ENCODE results near the gene TIMP4. TPM values are rescaled to one million over a fixed set of nuclear protein-coding genes. Genes with fewer than 3 reads are reported as not detected.
A peak's percentile ranks its signal among the peaks of the same experiment; 100 is the strongest.

TIMP4 gene
- total RNA-seq, result not detected

- no peak for DNase-seq
- CTCF ChIA-PET, result no interaction called here
- Mint-ChIP-seq H3K4me1 (no peaks in the 10 kb centered on the region), H3K27me3 (peaks cover 19% of the 10 kb centered on the region), H3K4me3 (no peak within 1 kb of the TSS), H3K36me3 (ENCODE audit: low read depth) (no peaks in the 10 kb centered on the region), H3K27ac (no peak within 1 kb of the TSS), H3K9me3 (no peaks in the 10 kb centered on the region)
- POLR2A ChIA-PET, result no interaction called here
Measured at GRCh38 chr3:12158387-12159226, at the start of gene TIMP4. Gene TIMP4, minus strand, starts transcription at chr3:12158912. Its CDS starts 72 bp downstream, at chr3:12158840.

GRCh38 chr3:12205171-12205570 is 46.5 kb upstream of the TIMP4 start:
- Mint-ChIP-seq H3K36me3 (ENCODE audit: low read depth) (no peaks in the 10 kb centered on the region), H3K9me3 (no peaks in the 10 kb centered on the region), H3K27me3 (peaks cover 24% of the 10 kb centered on the region), H3K4me3 (no peak overlapping the region), H3K4me1 (no peaks in the 10 kb centered on the region), H3K27ac (no peak overlapping the region)
- ChIA-PET CTCF (no interaction called here), POLR2A (no interaction called here)
- no peak for DNase-seq

- DNase-seq, result no peak
- POLR2A ChIA-PET, result no interaction called here
- H3K4me1 Mint-ChIP-seq, result peaks cover 9% of the 10 kb centered on the region
Measured at GRCh38 chr3:12201813-12202212, 43.1 kb upstream of the TIMP4 start.

GRCh38 chr3:12198301-12198700 is 39.6 kb upstream of the TIMP4 start:
- H3K9me3 Mint-ChIP-seq, result no peaks in the 10 kb centered on the region
- H3K4me1 Mint-ChIP-seq, result peaks cover 35% of the 10 kb centered on the region
- H3K27me3 Mint-ChIP-seq, result peaks cover 9% of the 10 kb centered on the region
- CTCF ChIA-PET, result no interaction called here
- no peak for DNase-seq
- H3K36me3 Mint-ChIP-seq (ENCODE audit: low read depth), result no peaks in the 10 kb centered on the region
- POLR2A ChIA-PET, result no interaction called here
- H3K27ac Mint-ChIP-seq, result no peak overlapping the region
- no peak overlapping the region for H3K4me3 Mint-ChIP-seq

More at GRCh38 chr3:12201813-12202212, 43.1 kb upstream of the TIMP4 start:
- CTCF ChIA-PET, result no interaction called here
- Mint-ChIP-seq H3K4me3 (no peak overlapping the region), H3K36me3 (ENCODE audit: low read depth) (no peaks in the 10 kb centered on the region), H3K9me3 (no peaks in the 10 kb centered on the region), H3K27ac (no peak overlapping the region), H3K27me3 (peaks cover 10% of the 10 kb centered on the region)

GRCh38 chr3:12197475-12197874 is 38.8 kb upstream of the TIMP4 start:
- H3K36me3 Mint-ChIP-seq (ENCODE audit: low read depth), result no peaks in the 10 kb centered on the region
- ChIA-PET POLR2A (no interaction called here), CTCF (interaction anchor here (0.6 kb wide), 1 partner anchor 282 kb away, joined by 3 read pairs; no protein-coding TSS in a partner anchor)
- no peaks in the 10 kb centered on the region for H3K9me3 Mint-ChIP-seq
- H3K4me1 Mint-ChIP-seq, result peaks cover 44% of the 10 kb centered on the region
- no peak overlapping the region for H3K27ac Mint-ChIP-seq
- H3K27me3 Mint-ChIP-seq, result peaks cover 4% of the 10 kb centered on the region
- no peak for DNase-seq
- no peak overlapping the region for H3K4me3 Mint-ChIP-seq

- Mint-ChIP-seq H3K36me3 (ENCODE audit: low read depth) (no peaks in the 10 kb centered on the region), H3K27me3 (no peaks in the 10 kb centered on the region), H3K4me1 (peaks cover 49% of the 10 kb centered on the region), H3K9me3 (no peaks in the 10 kb centered on the region), H3K4me3 (no peak overlapping the region), H3K27ac (no peak overlapping the region)
- ChIA-PET POLR2A (no interaction called here), CTCF (interaction anchor here (1.2 to 2.9 kb wide), 2 partner anchors 62 to 281 kb away, joined by 3 to 26 read pairs; no protein-coding TSS in a partner anchor)
- DNase-seq, result no peak
Measured at GRCh38 chr3:12196684-12197083, 38.0 kb upstream of the TIMP4 start.

GRCh38 chr3:12195231-12195630 is 36.5 kb upstream of the TIMP4 start:
- no peak overlapping the region for H3K4me3 Mint-ChIP-seq
- DNase-seq, result no peak
- no peaks in the 10 kb centered on the region for H3K36me3 Mint-ChIP-seq (ENCODE audit: low read depth)
- H3K27ac Mint-ChIP-seq, result no peak overlapping the region
- CTCF ChIA-PET, result interaction anchor here (1.0 to 3.3 kb wide), 15 partner anchors 8 to 289 kb away, joined by 3 to 36 read pairs (median 5); partner anchors contain the start of gene TSEN2
- H3K9me3 Mint-ChIP-seq, result no peaks in the 10 kb centered on the region
- peaks cover 49% of the 10 kb centered on the region for H3K4me1 Mint-ChIP-seq
- H3K27me3 Mint-ChIP-seq, result no peaks in the 10 kb centered on the region
- POLR2A ChIA-PET, result interaction anchor here (1.9 kb wide), 1 partner anchor 60 kb away, joined by 7 read pairs; no protein-coding TSS in a partner anchor

GRCh38 chr3:12194669-12195161 is 36.0 kb upstream of the TIMP4 start:
- no peaks in the 10 kb centered on the region for H3K27me3 Mint-ChIP-seq
- H3K36me3 Mint-ChIP-seq (ENCODE audit: low read depth), result no peaks in the 10 kb centered on the region
- no peaks in the 10 kb centered on the region for H3K9me3 Mint-ChIP-seq
- ChIA-PET CTCF (interaction anchor here (0.6 to 3.3 kb wide), 19 partner anchors 8 to 455 kb away, joined by 3 to 36 read pairs (median 4); partner anchors contain the start of gene TSEN2), POLR2A (interaction anchor here (1.3 to 1.9 kb wide), 2 partner anchors 59 to 279 kb away, joined by 4 to 7 read pairs; no protein-coding TSS in a partner anchor)
- peak; percentile 74 for DNase-seq
- H3K27ac Mint-ChIP-seq, result peak overlapping the region; percentile 78
- no peak overlapping the region for H3K4me3 Mint-ChIP-seq
- H3K4me1 Mint-ChIP-seq, result peaks cover 49% of the 10 kb centered on the region

- Mint-ChIP-seq H3K4me3 (no peak overlapping the region), H3K9me3 (no peaks in the 10 kb centered on the region), H3K27ac (peak overlapping the region; percentile 78), H3K4me1 (peaks cover 49% of the 10 kb centered on the region), H3K36me3 (ENCODE audit: low read depth) (no peaks in the 10 kb centered on the region), H3K27me3 (no peaks in the 10 kb centered on the region)
- POLR2A ChIA-PET, result interaction anchor here (1.3 to 1.9 kb wide), 2 partner anchors 59 to 279 kb away, joined by 4 to 7 read pairs; no protein-coding TSS in a partner anchor
- CTCF ChIA-PET, result interaction anchor here (0.6 to 3.3 kb wide), 19 partner anchors 9 to 456 kb away, joined by 3 to 36 read pairs (median 4); partner anchors contain the start of gene TSEN2
- no peak for DNase-seq
Measured at GRCh38 chr3:12194209-12194608, 35.5 kb upstream of the TIMP4 start.

GRCh38 chr3:12193485-12194165 is 34.9 kb upstream of the TIMP4 start:
- H3K27me3 Mint-ChIP-seq, result no peaks in the 10 kb centered on the region
- H3K4me3 Mint-ChIP-seq, result no peak overlapping the region
- no peaks in the 10 kb centered on the region for H3K36me3 Mint-ChIP-seq (ENCODE audit: low read depth)
- ChIA-PET POLR2A (interaction anchor here (1.3 to 1.9 kb wide), 2 partner anchors 58 to 280 kb away, joined by 4 to 7 read pairs; no protein-coding TSS in a partner anchor), CTCF (interaction anchor here (1.0 to 3.3 kb wide), 5 partner anchors 16 to 270 kb away, joined by 3 to 36 read pairs (median 4); no protein-coding TSS in a partner anchor)
- peak; percentile 55 for DNase-seq
- H3K9me3 Mint-ChIP-seq, result no peaks in the 10 kb centered on the region
- peaks cover 52% of the 10 kb centered on the region for H3K4me1 Mint-ChIP-seq
- H3K27ac Mint-ChIP-seq, result peak overlapping the region; percentile 78

- no peak overlapping the region for H3K4me3 Mint-ChIP-seq
- no peak overlapping the region for H3K27ac Mint-ChIP-seq
- H3K4me1 Mint-ChIP-seq, result peaks cover 58% of the 10 kb centered on the region
- ChIA-PET POLR2A (interaction anchor here (1.9 kb wide), 1 partner anchor 58 kb away, joined by 7 read pairs; no protein-coding TSS in a partner anchor), CTCF (interaction anchor here (0.9 to 3.3 kb wide), 4 partner anchors 16 to 291 kb away, joined by 3 to 36 read pairs (median 4); partner anchors contain the start of gene TSEN2)
- H3K36me3 Mint-ChIP-seq (ENCODE audit: low read depth), result no peaks in the 10 kb centered on the region
- no peaks in the 10 kb centered on the region for H3K27me3 Mint-ChIP-seq
- H3K9me3 Mint-ChIP-seq, result no peaks in the 10 kb centered on the region
- DNase-seq, result no peak
Measured at GRCh38 chr3:12192655-12193484, 34.2 kb upstream of the TIMP4 start.

GRCh38 chr3:12192173-12192572 is 33.5 kb upstream of the TIMP4 start:
- H3K27ac Mint-ChIP-seq, result no peak overlapping the region
- ChIA-PET POLR2A (no interaction called here), CTCF (interaction anchor here (0.9 kb wide), 1 partner anchor 291 kb away, joined by 3 read pairs; the partner anchor contains the start of gene TSEN2)
- no peaks in the 10 kb centered on the region for H3K36me3 Mint-ChIP-seq (ENCODE audit: low read depth)
- no peak overlapping the region for H3K4me3 Mint-ChIP-seq
- no peak for DNase-seq
- H3K9me3 Mint-ChIP-seq, result no peaks in the 10 kb centered on the region
- H3K27me3 Mint-ChIP-seq, result no peaks in the 10 kb centered on the region
- H3K4me1 Mint-ChIP-seq, result peaks cover 60% of the 10 kb centered on the region
